NCI-H1105 treated with DMSO at 0.1 percent for 48 hours (cell line): ENCODE measurements around the gene TMEM114.

Source experiments
- DNase-seq: peaks from one replicate; lab custom pipeline; 2025; lab: John Stamatoyannopoulos, UW

The TMEM114 gene

DNA sequence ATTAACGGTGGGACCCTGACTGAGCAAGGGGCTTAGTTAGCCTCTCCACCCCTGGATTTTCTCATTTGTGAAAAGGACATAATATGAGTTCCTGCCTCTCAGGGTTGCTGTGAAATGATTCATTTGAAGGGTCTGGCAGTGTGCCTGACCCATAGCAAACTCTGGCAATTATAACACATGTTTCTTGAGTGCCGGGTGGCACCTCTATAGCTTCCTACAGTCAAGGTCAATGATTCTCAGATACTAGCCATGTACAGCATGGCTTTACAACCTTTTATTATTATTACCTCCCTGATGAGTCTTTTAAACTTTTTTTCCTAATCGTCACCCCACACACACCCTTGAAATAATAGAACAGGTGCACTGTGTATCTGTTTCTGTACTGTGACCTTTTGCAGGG is 42.1 kb downstream of the TMEM114 start:
- DNase-seq: no peak

DNA sequence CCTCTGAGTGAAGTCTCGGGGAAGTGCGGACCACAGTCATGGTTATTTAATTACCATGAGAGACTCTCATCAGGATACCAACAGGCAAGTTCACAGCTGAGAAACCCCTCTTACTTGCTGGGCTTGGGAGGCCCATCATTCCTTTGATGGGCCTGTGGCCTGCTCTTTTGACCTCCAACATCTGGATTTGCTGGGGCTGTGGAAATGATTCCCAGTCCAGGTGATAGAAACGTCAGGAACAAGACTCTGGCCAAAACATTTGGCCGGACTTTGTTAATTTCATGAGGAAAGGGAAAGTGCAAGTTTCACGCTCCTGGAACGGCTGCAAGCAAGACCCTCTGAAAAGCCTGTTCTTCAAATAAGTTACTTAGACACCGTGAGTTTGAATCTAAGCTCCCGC is 42.5 kb downstream of the TMEM114 start:
- DNase-seq: no peak

DNA sequence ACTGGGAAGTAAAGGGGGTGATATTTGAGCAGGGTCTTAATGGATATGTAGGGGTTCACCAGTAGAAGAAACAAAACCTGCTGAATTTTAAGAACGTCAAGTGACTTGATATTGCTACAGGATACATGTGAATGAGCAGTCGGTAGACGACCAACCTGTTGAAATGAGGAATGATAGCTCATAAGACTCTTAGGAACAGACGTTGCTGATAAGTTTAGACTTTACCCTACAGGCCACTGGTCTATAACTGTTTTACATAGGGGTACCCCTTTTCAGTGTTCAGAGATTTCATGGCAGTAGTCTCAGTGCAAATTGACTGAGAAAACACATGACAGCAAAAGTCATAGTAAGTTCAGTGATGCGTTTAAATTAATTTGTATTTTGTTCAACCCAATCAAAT is 45.9 kb downstream of the TMEM114 start:
- DNase-seq: no peak

DNA sequence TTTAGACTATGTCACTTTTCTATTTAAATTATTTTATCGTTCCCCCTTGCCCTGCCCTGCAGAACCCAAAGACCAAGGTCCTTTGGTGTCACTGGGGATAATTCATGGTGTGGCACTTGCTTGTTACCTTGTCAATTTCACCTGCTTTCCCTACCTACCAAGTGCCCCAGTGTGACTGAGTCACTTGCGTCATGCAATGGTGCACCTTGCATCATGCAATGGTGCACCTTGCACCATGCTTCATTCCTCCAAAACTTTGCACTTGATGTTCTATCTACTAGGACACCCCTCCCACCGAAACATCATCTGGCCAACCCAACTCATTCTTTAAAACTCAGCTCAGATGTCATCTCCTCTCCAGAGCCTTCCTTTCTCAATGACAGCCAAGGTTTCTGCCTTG is 47.1 kb downstream of the TMEM114 start:
- no peak for DNase-seq

DNA sequence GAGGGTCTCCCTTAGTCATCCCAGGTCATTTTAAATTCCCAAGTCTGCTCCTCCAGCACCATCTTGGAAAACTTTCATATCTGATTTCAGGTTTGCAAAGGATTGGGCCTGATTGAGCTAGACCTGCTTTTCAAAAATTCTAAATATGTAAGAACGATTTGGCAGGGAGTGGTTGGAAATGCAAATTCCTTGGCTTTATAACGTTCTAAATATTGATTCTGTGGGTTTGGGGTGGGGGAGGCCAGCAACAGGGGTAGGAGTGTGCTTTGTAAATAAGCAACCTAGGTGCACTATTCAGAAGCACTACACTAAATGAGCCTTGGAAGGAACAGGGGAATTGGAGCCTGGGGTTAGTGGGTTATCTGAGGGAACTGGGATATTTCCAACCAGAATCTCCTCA is 47.9 kb downstream of the TMEM114 start:
- DNase-seq: no peak

DNA sequence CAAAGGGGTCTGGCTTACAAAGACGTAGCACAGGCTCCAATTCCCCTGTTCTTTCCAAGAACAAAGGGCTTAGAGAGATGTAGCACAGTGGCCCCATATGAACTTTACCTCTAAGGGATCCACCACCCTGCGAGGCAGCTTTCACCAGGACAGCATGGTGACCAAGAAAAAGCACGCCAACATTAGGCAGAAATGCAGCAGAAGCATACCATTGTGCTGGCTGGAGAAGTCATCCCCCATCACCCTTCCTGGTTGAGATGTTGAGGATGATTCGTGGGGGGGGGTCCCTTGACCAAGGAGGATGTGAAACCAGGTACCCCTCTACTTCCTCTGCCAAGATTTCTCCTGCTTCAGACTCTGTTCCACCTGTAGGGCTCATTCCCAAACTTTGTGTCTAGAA is 48.4 kb downstream of the TMEM114 start:
- DNase-seq: no peak

DNA sequence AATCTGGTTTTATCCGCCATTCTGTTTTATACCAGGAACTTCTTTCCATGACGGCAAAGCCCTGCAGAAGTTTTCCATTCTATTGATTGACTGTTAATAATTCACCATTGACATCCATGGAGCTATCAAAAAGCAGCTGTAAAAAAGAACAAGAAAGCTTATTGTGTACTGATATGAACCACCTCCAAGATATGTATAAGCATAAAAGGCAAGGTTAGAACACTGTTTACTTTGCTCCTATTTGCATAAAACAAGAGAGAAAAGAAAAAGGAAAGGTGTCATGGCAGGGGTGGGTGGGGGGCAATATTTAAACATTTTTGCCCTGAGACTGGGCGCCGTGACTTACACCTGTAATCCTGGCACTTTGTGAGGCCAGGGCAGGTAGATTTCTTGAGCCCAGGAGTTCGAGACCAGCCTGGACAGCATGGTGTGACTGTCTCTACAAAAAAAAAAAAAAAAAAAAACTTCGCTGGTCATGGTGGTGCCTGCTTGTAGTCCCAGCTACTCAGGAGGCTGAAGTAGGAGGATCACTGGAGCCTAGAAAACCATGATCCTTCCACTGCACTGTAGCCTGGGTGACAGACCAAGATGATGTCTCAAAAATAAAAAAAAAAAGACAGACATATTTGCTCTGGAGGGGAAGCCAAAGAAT is 52.5 kb downstream of the TMEM114 start:
- no peak for DNase-seq

DNA sequence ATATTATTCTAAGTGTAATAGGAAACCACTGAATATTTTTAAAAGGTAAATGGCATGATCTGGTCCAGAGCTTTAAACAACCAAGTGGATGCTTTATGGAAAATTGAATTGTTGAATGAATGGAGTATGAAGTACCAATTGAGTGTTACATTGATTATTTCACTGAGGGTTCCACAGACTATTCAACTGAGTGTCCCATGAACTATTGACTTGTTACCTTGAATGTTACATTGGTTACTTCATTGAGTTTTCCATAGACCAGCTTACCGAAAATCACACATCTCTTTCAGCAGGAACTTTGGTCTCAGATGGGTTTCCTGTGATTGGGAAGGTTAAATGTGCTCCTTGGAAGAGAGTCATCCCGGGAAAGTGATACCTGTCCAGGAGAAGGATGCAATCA is 56.8 kb downstream of the TMEM114 start:
- DNase-seq: no peak

DNA sequence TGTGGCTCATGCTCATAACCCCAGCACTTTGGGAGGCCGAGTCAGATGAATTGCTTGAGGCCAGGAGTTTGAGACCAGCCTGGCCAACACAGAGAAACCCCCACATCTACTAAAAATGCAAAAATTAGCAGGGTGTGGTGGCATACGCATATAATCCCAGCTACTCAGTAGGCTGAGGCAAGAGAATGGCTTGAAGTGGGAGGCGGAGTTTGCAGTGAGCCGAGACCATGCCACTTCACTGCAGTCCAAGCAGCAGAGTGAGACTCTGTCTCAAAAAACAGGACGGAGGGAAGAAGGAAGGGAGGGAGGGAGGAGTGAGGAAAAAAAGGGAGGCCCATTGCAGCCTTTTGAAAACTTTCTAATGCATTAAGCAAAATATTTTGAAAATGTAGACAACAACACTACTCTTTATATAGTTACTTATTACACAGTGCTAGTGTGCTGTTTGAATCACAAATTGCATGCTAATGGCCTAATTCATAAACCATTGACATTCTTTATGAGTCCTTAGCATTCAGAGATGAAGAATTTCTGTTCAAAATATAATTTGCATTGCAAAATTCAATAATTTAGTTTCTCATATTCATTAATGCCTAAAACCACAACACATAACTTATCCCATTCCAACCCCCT is 59.4 kb downstream of the TMEM114 start:
- DNase-seq: no peak

DNA sequence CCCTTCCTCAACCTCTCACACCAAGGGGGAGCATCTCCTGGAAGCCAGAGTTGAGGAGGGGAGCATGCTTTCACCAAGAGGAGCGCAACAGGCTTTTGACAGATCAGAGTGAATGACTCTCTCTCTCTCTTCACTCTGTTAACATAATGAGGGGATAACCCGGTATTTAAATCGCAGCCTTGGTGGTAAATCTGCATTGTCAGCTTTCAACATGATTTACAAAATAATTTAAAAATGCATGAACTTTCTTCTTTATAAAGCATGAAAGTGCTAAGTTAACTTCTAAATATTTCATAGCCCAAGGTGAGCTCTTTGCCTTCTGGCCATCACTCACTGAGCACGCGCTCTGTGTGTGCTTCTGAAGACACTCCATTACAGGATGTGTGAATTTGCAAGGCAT is 61.8 kb downstream of the TMEM114 start:
- no peak for DNase-seq

DNA sequence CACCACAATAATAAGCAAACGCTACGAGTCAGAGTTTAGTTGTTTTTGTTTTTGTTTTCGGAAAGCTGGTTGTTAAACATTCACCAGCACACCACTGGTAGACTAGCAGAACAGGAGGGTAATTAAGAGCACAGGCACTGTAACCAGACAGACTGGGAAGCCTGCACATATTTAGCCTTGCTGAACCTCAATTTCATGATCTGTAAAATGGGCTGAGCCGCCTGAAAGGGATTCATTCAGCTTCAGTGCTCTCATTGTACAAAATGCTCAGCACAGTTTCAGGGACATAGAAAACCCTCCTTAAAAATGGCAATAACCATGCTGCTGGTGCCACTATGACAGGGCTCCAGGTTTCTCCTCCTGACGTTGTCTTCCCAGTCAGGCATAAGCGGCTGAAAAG is 66.4 kb downstream of the TMEM114 start:
- no peak for DNase-seq

DNA sequence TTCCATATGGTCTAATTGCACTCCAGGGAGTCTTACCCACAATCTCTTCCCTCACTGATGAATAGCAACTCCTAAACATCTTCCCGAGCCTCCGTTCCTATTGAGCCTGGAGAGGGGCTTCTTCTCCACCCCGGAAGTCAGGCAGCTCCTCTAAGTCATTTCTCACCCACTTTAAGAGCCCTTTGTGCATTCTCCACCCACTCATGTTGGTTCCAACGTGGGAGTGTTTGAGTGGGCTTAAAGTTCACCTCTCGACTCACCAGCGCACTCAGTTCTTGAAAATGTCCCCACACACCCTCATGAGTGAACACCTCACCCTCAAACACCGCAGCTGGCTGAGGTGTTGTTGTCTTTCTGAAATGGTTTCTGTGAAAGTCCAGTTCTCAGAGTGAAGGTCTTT is 67.6 kb downstream of the TMEM114 start:
- no peak for DNase-seq

DNA sequence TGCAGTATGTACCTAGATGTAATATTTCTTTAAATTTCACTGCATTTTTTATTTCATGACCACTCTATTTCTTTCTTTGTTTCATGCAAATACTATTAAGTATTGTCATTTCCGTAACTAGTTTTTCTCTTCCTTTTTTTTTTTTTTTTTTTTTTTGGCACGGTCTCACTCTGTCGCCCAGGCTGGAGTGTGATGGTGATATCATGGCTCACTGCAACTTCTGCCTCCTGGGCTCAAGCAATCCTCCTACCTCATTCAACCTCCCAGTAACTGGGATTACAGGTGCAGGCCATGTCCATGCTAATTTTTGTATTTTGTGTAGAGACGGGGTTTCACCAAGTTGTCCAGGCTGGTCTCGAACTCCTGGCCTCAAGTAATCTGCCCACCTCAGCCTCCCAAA is 70.7 kb downstream of the TMEM114 start:
- no peak for DNase-seq
